T-helper 1 cell treated with Interleukin-12 subunit alpha and Interleukin-12 subunit beta and Interleukin-4 antibody, amounts not matched to agents 30 μg/mL and 1 μg/mL, for 36 hours (primary cell): ENCODE measurements around the gene DRD5.
"Not testable (repeated sequence)": the region's sequence is repeated elsewhere in the genome, so short reads cannot be mapped to it uniquely, and the experiment has no call there.

Source experiments
- H3K27ac Mint-ChIP-seq: one replicate; pipeline ENCODE4 v1.8.0; 2021; ENCODE audit warnings: mild to moderate bottlenecking, mixed read lengths
- H3K27me3 Mint-ChIP-seq: one replicate; pipeline ENCODE4 v1.8.0; 2021; ENCODE audit warnings: low read depth, mixed read lengths
- H3K36me3 Mint-ChIP-seq: one replicate; pipeline ENCODE4 v1.8.0; 2021; ENCODE audit warnings: low read depth, mixed read lengths
- H3K4me1 Mint-ChIP-seq: one replicate; pipeline ENCODE4 v1.8.0; 2021; ENCODE audit warnings: low read depth, mixed read lengths
- H3K4me3 Mint-ChIP-seq: one replicate; pipeline ENCODE4 v1.8.0; 2021; ENCODE audit warnings: mild to moderate bottlenecking, moderate library complexity, mixed read lengths
- H3K9me3 Mint-ChIP-seq: one replicate; pipeline ENCODE4 v1.8.0; 2021; ENCODE audit warnings: mixed read lengths

DRD5 gene

DNA sequence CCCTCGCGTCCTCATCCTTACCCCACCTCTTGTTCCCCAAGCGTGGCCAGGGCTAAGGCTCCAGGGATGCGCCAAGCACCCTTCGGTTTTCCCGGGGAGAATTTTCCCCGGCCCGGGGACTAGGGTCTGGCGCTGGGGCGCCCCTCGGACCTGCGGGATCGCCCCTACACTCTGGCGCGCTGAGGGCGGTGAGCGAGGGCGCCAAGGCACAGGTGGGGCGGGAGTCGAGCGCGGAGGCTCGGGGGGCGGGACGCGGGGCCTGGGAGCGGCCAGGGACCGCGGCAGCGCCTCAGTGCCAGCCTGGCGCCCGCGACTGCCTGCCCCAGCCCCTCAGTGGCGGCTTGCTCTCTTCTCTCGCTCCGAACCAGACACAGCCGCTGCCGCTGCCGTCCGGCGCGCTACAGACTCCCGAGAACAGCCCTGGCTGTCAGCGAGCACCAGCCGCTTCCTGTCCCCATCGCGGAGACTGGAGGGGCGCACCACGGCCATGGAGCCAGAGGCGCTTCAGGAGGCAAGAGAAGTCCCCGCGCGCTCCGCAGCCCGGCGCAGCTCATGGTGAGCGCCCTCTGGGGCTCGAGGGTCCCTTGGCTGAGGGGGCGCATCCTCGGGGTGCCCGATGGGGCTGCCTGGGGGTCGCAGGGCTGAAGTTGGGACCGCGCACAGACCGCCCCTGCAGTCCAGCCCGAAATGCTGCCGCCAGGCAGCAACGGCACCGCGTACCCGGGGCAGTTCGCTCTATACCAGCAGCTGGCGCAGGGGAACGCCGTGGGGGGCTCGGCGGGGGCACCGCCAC lies at the start of gene DRD5:
Gene DRD5 (plus strand): TSS at position 292 of the 793 bp plus-strand sequence. CDS start 396 bp downstream, at position 688.
- H3K9me3 Mint-ChIP-seq: no peaks in the 10 kb centered on the region
- H3K27me3 Mint-ChIP-seq: peaks cover 57% of the 10 kb centered on the region
- H3K4me3 Mint-ChIP-seq: no peak within 1 kb of the TSS
- H3K36me3 Mint-ChIP-seq: no peaks in the 10 kb centered on the region
- no peaks in the 10 kb centered on the region for H3K4me1 Mint-ChIP-seq
- no peak within 1 kb of the TSS for H3K27ac Mint-ChIP-seq

DNA sequence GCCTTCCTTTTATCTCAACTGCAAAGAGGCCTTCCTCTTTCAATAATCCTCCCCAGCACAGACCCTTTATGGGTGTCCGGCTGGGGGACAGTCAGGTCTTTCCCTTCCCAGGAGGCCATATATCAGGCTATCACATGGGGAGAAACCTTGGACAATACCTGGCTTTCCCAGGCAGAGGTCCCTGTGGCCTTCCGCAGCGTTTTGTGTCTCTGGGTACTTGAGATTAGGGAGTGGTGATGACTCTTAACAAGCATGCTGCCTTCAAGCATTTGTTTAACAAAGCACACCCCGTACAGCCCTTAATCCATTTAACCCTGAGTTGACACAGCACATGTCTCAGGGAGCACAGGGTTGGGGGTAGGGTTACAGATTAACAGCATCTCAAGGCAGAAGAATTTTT lies 49.2 kb upstream of the DRD5 start:
- not testable (repeated sequence) for H3K4me3 Mint-ChIP-seq, H3K27me3 Mint-ChIP-seq, H3K36me3 Mint-ChIP-seq, H3K9me3 Mint-ChIP-seq, H3K4me1 Mint-ChIP-seq, H3K27ac Mint-ChIP-seq

DNA sequence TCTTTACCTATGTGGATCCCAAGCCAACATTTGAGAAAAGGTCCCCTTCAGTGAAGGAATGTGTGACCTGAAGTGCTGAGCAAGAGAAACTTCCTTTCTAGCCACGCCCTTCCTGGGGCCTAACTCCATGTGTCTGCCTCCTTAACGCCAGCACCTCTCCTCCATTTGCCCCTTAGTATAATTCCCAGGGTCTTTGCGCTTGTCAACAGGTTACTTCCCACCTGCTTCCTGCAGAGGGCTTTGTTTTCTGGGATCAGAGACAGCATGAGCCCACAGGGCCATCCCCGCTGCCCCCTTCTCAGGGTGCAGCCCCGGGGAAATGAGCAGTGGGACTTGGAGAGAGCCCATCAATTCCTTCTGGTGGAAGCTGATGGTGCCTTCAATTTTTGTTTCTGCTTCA lies 45.9 kb upstream of the DRD5 start:
- Mint-ChIP-seq H3K4me3 (no peak overlapping the region), H3K9me3 (no peaks in the 10 kb centered on the region), H3K4me1 (no peaks in the 10 kb centered on the region), H3K27ac (no peak overlapping the region), H3K27me3 (no peaks in the 10 kb centered on the region), H3K36me3 (no peaks in the 10 kb centered on the region)

DNA sequence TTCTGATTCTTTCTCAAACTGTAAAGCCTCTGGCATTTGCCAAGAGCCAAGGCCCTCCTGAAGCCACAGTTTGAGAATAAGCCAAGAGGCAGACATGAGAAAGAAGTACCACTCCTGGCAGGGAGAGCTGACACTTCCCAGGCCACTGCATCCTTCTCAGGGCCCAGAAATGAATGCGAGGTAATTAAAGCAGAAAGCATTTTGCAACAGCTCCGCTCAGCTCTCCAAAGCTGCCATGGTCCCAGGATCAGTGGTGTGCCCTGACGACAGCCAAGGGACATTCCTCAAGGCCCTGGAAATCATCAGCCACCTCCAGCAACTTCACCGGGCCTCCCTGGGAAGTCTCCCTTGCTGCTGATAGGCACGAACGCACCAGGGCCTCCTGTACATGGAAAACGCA lies 44.2 kb upstream of the DRD5 start:
- H3K9me3 Mint-ChIP-seq, H3K36me3 Mint-ChIP-seq, H3K27me3 Mint-ChIP-seq, H3K4me3 Mint-ChIP-seq, H3K27ac Mint-ChIP-seq, H3K4me1 Mint-ChIP-seq: not testable (repeated sequence)

DNA sequence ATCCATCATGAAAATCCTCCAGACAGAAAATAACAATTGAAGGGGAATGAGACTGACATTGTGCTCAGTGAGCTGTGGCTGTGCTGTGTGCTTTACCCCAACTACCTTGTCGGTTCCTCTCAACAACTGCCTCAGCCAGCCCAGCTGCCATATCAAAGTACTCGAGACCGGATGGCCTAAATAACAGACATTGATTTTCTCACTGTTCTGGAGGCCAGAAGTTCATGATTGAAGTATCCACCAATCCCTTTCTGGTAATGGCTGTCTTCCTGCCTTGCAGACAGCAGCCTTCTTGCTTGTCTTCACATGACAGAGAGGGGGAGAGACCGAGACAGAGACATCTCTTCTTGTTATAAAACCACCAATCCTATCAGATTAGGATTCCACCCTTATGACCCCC lies 37.6 kb upstream of the DRD5 start:
- H3K4me1 Mint-ChIP-seq, H3K36me3 Mint-ChIP-seq, H3K4me3 Mint-ChIP-seq, H3K27ac Mint-ChIP-seq, H3K27me3 Mint-ChIP-seq: not testable (repeated sequence)
- H3K9me3 Mint-ChIP-seq: peaks cover 16% of the 10 kb centered on the region

DNA sequence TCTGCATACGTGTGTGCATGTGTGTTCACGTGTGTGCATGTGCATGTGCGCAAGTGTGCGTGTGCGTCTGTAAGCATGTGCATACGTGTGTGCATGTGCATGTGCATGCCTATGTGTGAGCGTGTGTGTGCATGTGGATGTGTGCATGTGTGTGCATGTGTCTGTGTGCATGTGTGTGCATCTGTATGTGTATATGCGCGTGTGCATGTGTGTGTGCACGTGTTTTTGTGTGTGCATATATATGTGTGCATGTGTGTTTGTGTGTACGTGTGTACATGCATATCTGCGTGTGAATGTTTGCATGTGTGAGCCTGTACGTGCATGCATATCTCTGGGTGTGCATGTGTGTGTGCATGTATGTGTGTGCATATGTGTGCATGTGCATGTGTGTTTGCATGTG lies 35.7 kb upstream of the DRD5 start:
- Mint-ChIP-seq H3K4me1 (peaks cover 5% of the 10 kb centered on the region), H3K27ac (no peak overlapping the region), H3K9me3 (peaks cover 16% of the 10 kb centered on the region), H3K27me3 (peaks cover 4% of the 10 kb centered on the region), H3K4me3 (no peak overlapping the region), H3K36me3 (no peaks in the 10 kb centered on the region)

DNA sequence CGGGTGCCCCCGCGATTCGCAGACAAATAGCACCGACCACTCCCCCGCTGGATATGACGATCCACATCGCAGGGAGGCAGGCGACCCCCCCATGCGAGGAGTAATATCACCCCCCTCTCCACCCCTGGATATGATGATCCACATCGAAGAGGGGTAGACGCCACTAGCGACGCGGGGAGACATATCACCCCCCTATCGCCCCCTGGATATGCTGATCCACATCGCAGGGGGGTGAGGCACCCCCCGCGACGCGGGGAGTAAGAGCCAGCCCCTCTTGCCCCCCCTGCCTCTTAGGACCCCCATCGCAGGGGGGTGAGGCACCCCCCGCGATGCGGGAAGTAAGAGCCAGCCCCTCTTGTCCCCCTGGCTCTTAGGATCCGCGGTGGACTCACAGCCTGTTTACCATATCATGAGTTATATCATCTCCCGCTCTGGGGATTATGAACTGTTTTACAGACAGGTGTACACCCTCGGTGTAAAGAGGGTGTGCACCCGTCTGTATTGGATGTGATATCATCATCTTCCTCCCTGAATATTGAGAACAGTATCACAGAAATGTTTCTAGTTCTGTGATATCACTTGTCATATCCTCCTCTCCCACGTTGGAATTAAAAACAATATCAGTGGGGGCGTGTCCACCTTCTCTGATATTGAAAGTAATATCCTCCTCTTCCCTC lies 22.7 kb upstream of the DRD5 start:
- Mint-ChIP-seq H3K27ac (no peak overlapping the region), H3K4me1 (no peaks in the 10 kb centered on the region), H3K36me3 (no peaks in the 10 kb centered on the region), H3K9me3 (no peaks in the 10 kb centered on the region), H3K4me3 (no peak overlapping the region), H3K27me3 (peaks cover 4% of the 10 kb centered on the region)

DNA sequence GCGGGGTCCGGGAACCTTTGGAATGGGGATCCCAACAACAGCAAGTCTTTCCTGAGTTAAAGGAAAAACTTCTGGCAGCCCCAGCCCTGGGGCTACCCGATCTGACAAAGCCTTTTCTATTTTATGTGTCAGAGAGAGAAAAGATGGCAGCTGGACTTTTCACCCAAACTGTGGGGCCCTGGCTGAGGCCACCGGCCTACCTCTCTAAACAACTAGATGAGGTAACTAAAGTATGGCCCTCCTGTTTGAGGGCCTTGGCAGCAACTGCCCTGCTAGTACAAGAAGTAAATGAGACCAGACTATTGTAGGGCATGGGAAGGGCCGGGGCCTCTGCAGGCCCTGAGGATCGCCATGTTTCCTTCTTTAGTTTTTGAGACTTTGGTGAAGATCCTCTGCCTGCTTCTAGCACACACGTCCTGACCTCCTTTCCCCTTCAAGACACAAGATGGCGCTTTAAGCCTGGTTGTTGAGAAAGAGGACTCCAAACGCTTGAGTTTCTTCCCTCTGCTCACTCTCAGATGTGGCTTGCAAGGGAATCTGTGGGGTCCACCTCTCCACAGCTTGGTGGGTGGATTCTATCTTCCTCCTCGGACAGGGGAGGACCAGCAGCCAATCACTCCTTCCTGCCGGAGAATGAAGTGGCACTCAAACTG lies 18.5 kb upstream of the DRD5 start:
- Mint-ChIP-seq H3K9me3 (no peaks in the 10 kb centered on the region), H3K4me1 (no peaks in the 10 kb centered on the region), H3K4me3 (no peak overlapping the region), H3K27ac (no peak overlapping the region), H3K27me3 (peaks cover 12% of the 10 kb centered on the region), H3K36me3 (no peaks in the 10 kb centered on the region)

DNA sequence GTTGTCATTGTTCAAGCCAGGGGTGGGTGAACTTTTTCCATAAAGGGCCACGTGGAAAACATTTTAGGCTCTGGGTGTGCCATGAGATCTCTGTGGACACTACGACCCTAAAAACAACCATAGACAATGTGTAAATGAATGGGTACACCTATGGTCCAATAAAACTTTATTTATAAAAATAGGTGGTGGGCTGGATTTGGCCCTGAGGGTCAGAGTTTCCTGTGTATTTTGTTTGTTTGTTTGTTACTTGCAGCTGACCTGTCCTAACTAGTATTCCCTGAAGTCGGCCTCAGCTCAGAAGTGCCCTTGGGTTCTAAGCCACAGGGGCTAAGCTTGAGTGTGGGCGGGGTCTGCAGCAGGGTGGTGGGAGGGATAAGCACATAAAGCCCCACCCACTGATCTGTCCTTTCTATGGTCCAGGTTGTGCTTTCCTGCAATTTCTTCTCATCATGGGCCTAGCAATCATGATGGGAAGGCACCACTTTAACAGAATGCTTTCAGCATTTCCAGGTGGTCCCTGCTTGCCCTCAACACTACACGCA lies 17.2 kb upstream of the DRD5 start:
- H3K27me3 Mint-ChIP-seq: peaks cover 19% of the 10 kb centered on the region
- H3K9me3 Mint-ChIP-seq: no peaks in the 10 kb centered on the region
- H3K36me3 Mint-ChIP-seq: no peaks in the 10 kb centered on the region
- no peak overlapping the region for H3K4me3 Mint-ChIP-seq
- H3K4me1 Mint-ChIP-seq: no peaks in the 10 kb centered on the region
- no peak overlapping the region for H3K27ac Mint-ChIP-seq

DNA sequence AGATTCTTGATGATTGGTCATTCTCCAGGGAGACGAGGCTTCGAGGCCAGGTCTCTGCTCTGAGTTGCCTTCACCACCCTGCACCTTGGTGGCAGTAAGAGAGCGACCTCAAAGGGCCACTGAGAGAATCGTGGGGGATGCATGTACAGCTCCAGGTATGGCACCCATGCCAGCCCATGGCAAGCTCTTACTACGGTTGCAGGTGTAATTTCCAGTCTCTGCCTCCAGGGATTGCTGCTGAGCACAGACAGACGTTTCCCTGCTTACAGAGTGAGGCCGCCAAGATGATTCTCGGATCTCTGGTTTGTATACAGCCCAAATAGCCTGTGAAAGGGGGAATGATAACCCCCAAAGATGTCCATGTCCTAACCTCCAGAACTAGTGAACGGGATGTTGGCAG lies 16.3 kb upstream of the DRD5 start:
- Mint-ChIP-seq H3K9me3 (no peaks in the 10 kb centered on the region), H3K36me3 (no peaks in the 10 kb centered on the region), H3K27me3 (peaks cover 27% of the 10 kb centered on the region), H3K4me1 (no peaks in the 10 kb centered on the region), H3K4me3 (no peak overlapping the region), H3K27ac (no peak overlapping the region)

DNA sequence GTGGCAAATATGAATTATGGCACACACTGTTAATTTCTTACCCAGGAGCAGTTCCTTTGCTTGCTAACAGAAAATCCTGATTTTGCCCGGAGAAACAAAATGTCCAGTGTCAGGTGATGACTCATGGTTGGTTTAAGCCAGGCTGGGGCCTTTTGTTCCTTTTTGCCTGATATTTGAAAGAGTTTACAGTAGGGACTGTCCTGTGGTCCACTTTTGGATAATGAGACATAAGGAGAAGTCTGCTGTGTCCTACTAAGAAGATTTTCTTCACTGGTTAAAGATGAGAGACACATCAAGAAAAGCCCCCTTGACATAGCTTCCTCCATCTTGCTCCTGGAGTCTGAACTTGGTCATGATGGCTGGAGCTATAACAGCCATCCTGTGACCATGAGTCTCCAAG lies 12.1 kb upstream of the DRD5 start:
- H3K27me3 Mint-ChIP-seq: peaks cover 41% of the 10 kb centered on the region
- no peak overlapping the region for H3K4me3 Mint-ChIP-seq
- no peak overlapping the region for H3K27ac Mint-ChIP-seq
- H3K4me1 Mint-ChIP-seq: no peaks in the 10 kb centered on the region
- H3K36me3 Mint-ChIP-seq: no peaks in the 10 kb centered on the region
- H3K9me3 Mint-ChIP-seq: no peaks in the 10 kb centered on the region

DNA sequence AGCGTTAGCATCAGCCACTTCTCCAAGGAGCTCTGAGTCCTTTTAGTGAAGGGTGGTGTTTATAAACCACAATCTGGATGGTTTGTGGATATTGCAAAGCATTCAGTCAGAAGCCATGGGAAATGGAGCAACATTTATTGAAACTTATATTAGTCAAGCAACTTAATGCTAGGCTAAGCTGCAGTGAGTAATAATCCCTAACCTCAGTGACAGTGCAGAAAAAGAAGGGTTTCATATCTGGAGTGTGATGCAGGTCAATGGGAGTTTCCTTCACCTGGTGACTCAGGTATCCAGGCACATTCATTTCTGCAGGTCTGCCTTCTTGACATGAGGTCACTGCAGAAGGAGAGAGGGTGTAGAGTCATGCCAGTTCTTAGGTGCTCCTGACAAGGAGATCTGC lies 10.4 kb upstream of the DRD5 start:
- H3K27ac Mint-ChIP-seq: no peak overlapping the region

DNA sequence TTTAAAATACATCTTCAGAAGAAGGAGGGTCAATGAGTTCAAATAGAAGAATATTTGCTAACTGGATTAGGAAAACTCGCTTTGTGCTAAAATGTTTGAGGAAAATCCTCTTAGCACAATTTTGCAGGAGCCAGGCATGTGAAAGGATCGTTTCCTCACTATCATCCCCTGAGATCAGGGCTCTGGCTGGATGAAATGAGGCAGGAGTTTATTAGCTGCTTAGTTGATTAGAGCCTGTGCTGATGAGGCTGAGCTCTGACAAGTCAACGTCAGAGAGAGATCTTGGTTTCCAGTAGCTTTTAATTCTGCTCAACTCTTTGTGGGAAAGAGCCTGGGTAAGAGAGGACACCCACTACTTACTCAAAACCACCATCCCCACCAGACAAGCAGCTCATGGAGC lies 8.0 kb upstream of the DRD5 start:
- no peak overlapping the region for H3K27ac Mint-ChIP-seq
- H3K27me3 Mint-ChIP-seq: peaks cover 35% of the 10 kb centered on the region
- H3K9me3 Mint-ChIP-seq: no peaks in the 10 kb centered on the region
- no peaks in the 10 kb centered on the region for H3K36me3 Mint-ChIP-seq
- H3K4me1 Mint-ChIP-seq: no peaks in the 10 kb centered on the region
- no peak overlapping the region for H3K4me3 Mint-ChIP-seq

More for the DNA sequence above, 10.4 kb upstream of the DRD5 start:
- Mint-ChIP-seq H3K4me1 (no peaks in the 10 kb centered on the region), H3K9me3 (no peaks in the 10 kb centered on the region), H3K36me3 (no peaks in the 10 kb centered on the region), H3K4me3 (no peak overlapping the region), H3K27me3 (peaks cover 43% of the 10 kb centered on the region)

DNA sequence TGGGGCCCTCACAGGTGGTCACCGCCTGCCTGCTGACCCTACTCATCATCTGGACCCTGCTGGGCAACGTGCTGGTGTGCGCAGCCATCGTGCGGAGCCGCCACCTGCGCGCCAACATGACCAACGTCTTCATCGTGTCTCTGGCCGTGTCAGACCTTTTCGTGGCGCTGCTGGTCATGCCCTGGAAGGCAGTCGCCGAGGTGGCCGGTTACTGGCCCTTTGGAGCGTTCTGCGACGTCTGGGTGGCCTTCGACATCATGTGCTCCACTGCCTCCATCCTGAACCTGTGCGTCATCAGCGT lies 652 bp downstream of the DRD5 start:
- Mint-ChIP-seq H3K4me3 (no peak overlapping the region), H3K27me3 (peaks cover 59% of the 10 kb centered on the region)

DNA sequence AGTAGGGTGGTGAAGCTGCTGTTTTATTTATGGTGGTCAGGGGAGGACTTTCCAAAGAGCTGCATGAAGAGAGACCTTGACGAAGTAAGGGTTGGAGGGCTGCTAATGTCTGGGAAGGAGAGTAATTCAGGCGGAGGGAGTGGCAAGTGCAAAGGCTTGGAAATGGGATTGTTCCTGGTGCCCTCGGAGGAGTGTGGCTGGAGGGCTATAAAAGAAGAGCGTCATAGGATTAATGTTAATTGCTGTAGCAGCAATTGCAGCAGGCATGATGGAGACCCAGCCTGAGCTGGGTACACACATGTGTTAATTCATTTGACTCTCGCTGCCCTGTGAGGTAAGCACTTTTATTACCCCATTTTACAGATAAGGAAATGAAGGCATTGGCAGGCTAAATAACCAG lies 4.5 kb downstream of the DRD5 start:
- H3K27ac Mint-ChIP-seq, H3K9me3 Mint-ChIP-seq, H3K4me1 Mint-ChIP-seq, H3K36me3 Mint-ChIP-seq, H3K4me3 Mint-ChIP-seq: not testable (repeated sequence)
- H3K27me3 Mint-ChIP-seq: peaks cover 49% of the 10 kb centered on the region

More for the DNA sequence above, 652 bp downstream of the DRD5 start:
- Mint-ChIP-seq H3K36me3 (no peaks in the 10 kb centered on the region), H3K9me3 (no peaks in the 10 kb centered on the region), H3K4me1 (no peaks in the 10 kb centered on the region), H3K27ac (no peak overlapping the region)
